Mesodermal cell (in vitro differentiated cells): Measurements from ENCODE around the gene ACER3.
"Not testable (repeated sequence)": the region's sequence is repeated elsewhere in the genome, so short reads cannot be mapped to it uniquely, and the experiment has no call there.

Experiments
- H3K27ac ChIP-seq: 2 replicates; pipeline ENCODE4 v1.7.0; 2013; ENCODE audit warnings: mild to moderate bottlenecking, low read depth, low read length, moderate library complexity; ENCODE audit not compliant: severe bottlenecking
- H3K36me3 ChIP-seq: 2 replicates; pipeline ENCODE4 v1.7.1; 2013; ENCODE audit warnings: mild to moderate bottlenecking, low read length, moderate library complexity; ENCODE audit not compliant: control insufficient read depth, insufficient read depth
- H3K4me1 ChIP-seq: one replicate; pipeline ENCODE4 v1.7.1; 2013; ENCODE audit warnings: mild to moderate bottlenecking, low read length; ENCODE audit not compliant: insufficient read depth, control insufficient read depth, poor library complexity, severe bottlenecking
- H3K4me3 ChIP-seq: 2 replicates; pipeline ENCODE4 v1.7.0; 2013; ENCODE audit warnings: low read length, control low read depth, mild to moderate bottlenecking; ENCODE audit not compliant: insufficient read depth, poor library complexity, severe bottlenecking; ENCODE audit errors: extremely low read depth
- H3K9me3 ChIP-seq: 2 replicates; pipeline ENCODE4 v1.7.1; 2013; ENCODE audit warnings: mild to moderate bottlenecking, low read length, moderate library complexity; ENCODE audit not compliant: control insufficient read depth
- WGBS, 2 experiments: methylation state at CpG; one replicate each; pipeline ENCODE4 v1.1.5; 2013; ENCODE audit warnings: missing lambda C conversion rate in 2 of 2; ENCODE audit not compliant: insufficient coverage in 2 of 2; 5-methylcytosine and 5-hydroxymethylcytosine counted together

ACER3 gene

DNA sequence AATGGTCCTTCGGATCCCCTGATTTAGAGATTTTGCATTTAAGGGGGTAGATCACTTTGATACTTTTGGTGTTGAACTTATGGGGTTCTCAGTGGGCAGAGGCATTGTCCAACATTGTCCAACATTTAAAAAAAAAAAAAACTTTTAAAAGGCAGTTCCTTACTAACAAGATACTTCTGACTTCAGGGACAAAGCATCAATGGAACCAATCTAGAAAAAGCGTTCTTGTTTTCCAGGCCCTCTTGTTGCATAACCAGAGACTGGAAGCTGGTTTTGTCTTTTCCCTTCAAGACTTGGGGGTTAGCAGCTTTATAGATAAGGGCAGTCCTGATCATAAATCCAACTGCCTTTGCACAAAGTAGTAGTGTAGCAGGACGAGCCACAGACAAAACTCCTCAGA, 40.4 kb downstream of the ACER3 start:
- H3K4me1 ChIP-seq = no peaks in the 10 kb centered on the region
- no peak overlapping the region for H3K27ac ChIP-seq
- 88 to 93% methylated on average over 2 to 3 of the region's 3 CpGs for WGBS, 2 experiments
- H3K4me3 ChIP-seq = no peak overlapping the region
- H3K36me3 ChIP-seq = no peaks in the 10 kb centered on the region
- H3K9me3 ChIP-seq = peaks cover 4% of the 10 kb centered on the region

DNA sequence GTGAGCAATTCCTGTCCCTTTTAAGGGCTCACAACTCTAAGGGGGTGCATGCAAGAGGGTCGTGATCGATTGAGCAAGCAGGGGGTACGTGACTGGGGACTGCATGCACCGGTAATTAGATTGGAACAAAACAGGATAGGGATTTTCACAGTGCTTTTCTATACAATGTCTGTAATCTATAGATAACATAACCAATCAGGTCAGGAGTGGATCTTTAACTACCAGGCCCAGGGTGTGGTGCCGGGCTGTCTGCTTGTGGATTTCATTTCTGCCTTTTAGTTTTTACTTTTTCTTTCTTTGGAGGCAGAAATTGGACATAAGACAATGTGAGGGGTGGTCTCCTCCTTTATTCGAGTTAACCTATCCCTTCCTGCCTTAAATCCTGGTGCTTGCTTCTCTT, 40.9 kb downstream of the ACER3 start:
- 90% methylated on average over 2 of the region's 6 CpGs; no CpG with 5 or more reads in 1 of the 2 experiments for WGBS, 2 experiments

DNA sequence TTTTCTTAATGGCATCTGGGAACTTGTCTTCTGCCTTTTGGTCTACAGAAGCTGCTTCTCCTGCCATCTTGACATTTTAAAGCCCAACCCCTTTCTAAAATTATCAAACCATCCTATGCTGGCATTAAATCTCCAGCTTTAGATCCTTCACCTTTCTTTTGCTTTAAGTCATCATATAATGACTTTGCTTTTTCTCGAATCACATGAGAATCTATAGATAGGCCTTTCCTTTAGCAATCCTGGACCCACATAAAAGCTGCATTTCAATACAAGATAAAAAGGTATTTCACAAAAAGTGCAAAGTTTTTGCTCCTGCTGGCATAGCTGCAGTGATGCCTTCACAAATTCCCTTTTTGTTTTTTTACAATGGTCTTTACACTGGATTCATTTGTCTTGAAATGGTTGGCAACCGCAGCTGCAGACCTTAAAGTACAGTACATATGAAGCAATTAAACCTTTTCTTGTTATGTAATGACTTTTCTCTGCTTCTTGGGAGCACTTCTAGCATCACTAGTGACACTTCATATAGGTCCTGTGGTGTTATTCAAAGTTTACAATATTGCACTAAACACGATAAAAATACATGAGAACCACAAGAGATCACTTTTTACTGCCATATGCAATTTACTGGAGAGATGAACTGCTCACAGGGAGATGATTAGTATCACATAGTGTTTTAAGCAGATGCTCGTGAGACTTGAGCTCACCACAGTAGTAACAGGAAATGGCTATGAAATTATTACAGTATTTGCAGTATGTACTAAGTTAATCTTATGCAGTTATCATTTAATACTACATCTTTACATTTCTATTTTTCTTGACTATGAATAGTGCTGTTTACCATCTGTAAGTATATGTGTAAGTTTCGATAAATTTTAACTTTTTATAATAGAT, 41.6 kb downstream of the ACER3 start:
- 80 to 100% methylated on average over 1 of the region's 5 CpGs for WGBS, 2 experiments
- Histone ChIP-seq H3K36me3 (no peaks in the 10 kb centered on the region), H3K9me3 (peaks cover 7% of the 10 kb centered on the region), H3K4me1 (no peaks in the 10 kb centered on the region), H3K27ac (no peak overlapping the region), H3K4me3 (no peak overlapping the region)

More for the DNA sequence above, 40.9 kb downstream of the ACER3 start:
- not testable (repeated sequence) for H3K4me3 ChIP-seq, H3K36me3 ChIP-seq, H3K27ac ChIP-seq, H3K9me3 ChIP-seq, H3K4me1 ChIP-seq

DNA sequence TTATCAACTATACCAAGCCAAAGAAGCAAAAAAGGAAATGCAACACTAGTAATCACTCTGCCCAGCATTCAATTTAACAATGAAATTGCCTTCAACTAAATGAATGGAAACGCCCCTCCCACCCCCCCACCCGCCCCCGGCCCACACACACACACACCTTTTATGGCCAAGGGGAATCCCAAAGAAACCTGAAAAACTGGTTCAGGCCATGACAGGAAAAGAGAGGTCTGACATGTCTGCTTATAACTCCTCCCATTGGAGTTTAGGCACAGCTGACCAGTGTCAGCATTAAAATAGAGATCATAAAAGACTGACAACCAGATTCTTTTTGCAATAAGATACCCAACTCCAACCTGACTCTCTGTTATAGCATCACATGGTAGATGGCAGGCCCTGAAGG, 42.6 kb downstream of the ACER3 start:
- WGBS, 2 experiments = no CpG with 5 or more reads among the region's 3 CpGs
- H3K4me3 ChIP-seq = no peak overlapping the region
- H3K36me3 ChIP-seq = no peaks in the 10 kb centered on the region
- H3K27ac ChIP-seq = no peak overlapping the region
- peaks cover 7% of the 10 kb centered on the region for H3K9me3 ChIP-seq
- H3K4me1 ChIP-seq = no peaks in the 10 kb centered on the region

DNA sequence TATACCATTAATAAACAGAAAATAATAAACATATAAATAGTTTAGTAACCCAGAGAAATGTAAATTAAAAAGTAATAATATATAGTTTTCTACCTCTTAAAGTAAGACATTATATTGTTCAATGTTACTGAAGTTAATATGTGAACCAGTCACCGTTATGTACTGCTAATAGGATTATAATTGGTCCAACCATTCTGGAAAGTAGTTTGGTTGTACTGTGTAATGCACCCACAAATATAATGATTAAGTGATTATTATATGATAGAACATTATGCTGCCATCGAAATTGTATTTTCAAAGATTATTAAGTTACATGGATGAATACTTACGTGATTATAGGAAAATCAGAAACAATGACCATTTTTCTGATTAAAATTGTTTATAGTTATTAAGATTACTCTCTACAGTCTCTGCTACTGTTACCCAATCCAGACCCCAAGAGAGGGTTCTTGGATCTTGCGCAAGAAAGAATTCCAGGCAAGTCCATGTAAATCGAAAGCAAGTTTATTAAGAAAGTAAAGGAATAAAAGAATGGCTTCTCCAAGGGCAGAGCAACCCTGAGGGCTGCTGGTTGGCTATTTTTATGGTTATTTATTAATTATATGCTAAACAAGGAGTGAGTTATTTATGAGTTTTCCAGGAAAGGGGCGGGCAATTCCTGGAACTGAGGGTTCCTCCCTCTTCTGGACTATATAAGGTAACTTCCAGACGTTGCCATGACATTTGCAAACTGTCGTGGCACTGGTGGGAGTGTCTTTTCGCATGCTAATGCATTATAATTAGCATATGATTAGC, 50.1 kb downstream of the ACER3 start:
- H3K27ac ChIP-seq = no peak overlapping the region
- H3K4me3 ChIP-seq = no peak overlapping the region
- H3K4me1 ChIP-seq = no peaks in the 10 kb centered on the region
- peaks cover 7% of the 10 kb centered on the region for H3K9me3 ChIP-seq
- 88% methylated on average over 1 of the region's 9 CpGs; no CpG with 5 or more reads in 1 of the 2 experiments for WGBS, 2 experiments
- H3K36me3 ChIP-seq = no peaks in the 10 kb centered on the region

DNA sequence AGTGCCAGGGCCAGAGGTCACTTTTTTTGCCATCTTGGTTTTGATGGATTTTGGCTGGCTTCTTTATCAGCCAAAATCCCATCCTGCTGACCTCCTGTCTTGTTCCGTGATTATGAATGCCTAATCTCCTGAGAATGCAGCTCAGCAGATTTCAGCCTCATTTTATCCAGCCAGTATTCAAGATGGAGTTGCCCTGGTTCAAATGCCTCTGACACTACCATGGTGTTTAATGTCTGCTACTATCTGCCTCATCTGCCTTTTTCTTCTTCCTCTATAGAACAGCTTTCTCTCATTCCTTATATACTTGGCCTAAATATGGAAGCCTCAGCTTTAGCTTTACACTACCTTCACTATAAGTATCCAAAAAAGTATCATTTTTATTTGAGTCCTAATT, 50.7 kb downstream of the ACER3 start:
- WGBS, 2 experiments = 100% methylated on average over 1 of the region's 1 CpG
- Histone ChIP-seq H3K27ac (no peak overlapping the region), H3K36me3 (no peaks in the 10 kb centered on the region), H3K4me3 (no peak overlapping the region), H3K4me1 (no peaks in the 10 kb centered on the region), H3K9me3 (peaks cover under 1% of the 10 kb centered on the region)

DNA sequence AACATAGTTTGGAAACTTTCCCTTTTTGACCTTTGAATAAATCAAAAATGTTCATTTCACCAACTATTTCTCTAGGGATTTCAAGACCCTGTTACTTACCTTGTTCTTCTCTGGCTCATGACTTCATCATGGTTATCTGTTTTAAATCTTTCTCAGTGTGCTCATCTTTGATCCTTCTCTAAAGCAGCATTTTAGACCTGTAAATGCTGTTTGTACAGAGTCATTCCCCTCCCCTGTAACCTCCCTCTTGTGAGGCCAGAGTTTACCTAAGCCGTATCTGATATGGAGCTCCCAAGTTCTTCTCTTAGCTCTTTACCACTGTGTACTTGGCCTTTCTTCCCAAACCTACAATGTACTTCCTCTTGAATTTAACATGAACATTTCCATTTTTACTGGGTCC, 56.0 kb downstream of the ACER3 start:
- Histone ChIP-seq H3K4me3 (no peak overlapping the region), H3K27ac (no peak overlapping the region), H3K4me1 (no peaks in the 10 kb centered on the region), H3K36me3 (no peaks in the 10 kb centered on the region), H3K9me3 (no peaks in the 10 kb centered on the region)
- WGBS, 2 experiments = 86 to 94% methylated on average over 1 of the region's 1 CpG

DNA sequence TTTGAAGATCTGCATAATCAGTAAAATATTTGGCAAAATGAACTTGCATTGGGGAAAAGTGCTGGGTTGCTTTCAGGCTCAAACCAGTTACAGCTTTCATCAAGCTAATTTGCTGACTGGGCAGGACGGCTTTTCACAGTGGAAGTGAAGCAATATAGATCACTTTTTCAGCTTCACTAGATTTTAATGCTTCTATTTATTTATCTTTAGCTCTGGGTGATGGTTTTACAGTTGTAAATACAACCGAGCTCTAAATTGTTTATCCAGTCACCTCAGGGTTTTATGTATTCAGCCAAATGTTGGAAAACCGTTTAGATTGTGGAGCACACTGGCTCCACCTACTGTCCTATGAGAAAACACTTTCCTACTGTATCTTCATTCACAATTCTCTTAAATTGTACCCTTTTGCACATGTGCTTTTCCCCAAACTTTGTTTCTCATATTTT, 58.2 kb downstream of the ACER3 start:
- H3K36me3 ChIP-seq = no peaks in the 10 kb centered on the region
- H3K9me3 ChIP-seq = no peaks in the 10 kb centered on the region
- H3K4me3 ChIP-seq = no peak overlapping the region
- 0% methylated on average over 2 of the region's 3 CpGs; no CpG with 5 or more reads in 1 of the 2 experiments for WGBS, 2 experiments
- H3K27ac ChIP-seq = no peak overlapping the region
- no peaks in the 10 kb centered on the region for H3K4me1 ChIP-seq

DNA sequence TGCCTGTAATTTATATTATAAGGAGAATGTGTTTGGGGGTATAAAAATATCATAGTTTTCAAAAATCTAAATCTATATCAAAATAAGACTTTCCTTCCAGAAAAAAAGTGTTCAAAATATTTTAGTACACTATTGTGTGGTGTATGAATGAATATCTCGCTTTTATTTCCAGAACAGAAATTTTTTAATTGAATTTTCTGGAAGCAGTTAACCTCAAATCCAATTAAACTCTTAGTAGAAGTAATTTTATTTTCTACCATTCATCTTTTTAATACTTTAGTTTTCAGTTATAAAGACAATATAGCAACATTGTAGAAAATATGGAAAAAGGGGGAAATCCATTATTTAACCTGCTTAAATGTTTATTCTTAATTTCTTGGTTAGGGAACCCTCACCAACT, 58.7 kb downstream of the ACER3 start:
- no peaks in the 10 kb centered on the region for H3K36me3 ChIP-seq
- WGBS, 2 experiments = no CpG with 5 or more reads among the region's 1 CpG
- no peak overlapping the region for H3K27ac ChIP-seq
- no peaks in the 10 kb centered on the region for H3K9me3 ChIP-seq
- no peak overlapping the region for H3K4me3 ChIP-seq
- no peaks in the 10 kb centered on the region for H3K4me1 ChIP-seq

DNA sequence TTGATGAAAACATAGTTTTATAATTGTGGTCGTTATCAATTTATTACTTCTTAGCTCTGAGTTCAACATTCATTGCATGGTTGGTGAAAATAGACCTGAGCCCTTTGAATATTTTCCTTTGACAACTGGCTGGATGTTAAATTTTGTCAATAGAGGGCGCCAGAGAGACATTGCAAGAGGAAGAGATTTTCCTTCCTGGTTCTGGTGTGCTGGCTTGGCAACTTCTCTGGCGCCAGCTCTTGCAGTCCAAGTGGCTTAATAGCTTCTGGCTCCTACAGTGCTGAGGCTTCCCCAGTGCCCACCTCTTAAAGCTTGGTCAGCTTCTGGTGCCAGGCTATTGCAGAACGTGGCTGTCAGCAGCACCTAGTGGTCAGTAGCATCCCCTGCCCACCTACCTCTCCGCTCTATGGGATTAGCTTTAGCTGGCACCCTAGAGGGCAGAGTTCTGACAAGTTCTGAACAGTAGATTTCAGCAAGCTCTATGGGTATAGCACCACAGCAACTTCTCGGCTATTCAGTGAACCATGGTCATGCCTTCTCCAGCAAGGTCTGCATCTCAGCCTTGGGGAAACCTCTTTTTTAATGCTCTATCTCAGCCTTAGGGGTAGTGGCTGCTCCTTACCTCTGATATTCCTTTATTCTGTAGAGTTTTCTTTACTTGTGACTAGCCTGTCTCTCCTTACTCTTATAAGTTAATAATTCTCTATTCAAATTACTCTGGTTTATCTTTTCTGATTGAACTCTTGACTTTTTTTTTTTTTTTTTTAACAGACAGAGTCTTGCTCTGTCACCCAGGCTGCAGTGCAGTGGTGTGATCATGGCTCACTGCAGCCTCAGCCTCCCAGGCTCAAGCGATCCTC, 59.4 kb downstream of the ACER3 start:
- Histone ChIP-seq H3K4me1 (no peaks in the 10 kb centered on the region), H3K27ac (no peak overlapping the region), H3K4me3 (no peak overlapping the region), H3K9me3 (no peaks in the 10 kb centered on the region), H3K36me3 (no peaks in the 10 kb centered on the region)
- WGBS, 2 experiments = 47 to 48% methylated on average over 5 of the region's 7 CpGs
